ENCODE data around the gene NKX2-4.
"Not testable (repeated sequence)": the region's sequence is repeated elsewhere in the genome, so short reads cannot be mapped to it uniquely, and the experiment has no call there.

Gene NKX2-4

DNA sequence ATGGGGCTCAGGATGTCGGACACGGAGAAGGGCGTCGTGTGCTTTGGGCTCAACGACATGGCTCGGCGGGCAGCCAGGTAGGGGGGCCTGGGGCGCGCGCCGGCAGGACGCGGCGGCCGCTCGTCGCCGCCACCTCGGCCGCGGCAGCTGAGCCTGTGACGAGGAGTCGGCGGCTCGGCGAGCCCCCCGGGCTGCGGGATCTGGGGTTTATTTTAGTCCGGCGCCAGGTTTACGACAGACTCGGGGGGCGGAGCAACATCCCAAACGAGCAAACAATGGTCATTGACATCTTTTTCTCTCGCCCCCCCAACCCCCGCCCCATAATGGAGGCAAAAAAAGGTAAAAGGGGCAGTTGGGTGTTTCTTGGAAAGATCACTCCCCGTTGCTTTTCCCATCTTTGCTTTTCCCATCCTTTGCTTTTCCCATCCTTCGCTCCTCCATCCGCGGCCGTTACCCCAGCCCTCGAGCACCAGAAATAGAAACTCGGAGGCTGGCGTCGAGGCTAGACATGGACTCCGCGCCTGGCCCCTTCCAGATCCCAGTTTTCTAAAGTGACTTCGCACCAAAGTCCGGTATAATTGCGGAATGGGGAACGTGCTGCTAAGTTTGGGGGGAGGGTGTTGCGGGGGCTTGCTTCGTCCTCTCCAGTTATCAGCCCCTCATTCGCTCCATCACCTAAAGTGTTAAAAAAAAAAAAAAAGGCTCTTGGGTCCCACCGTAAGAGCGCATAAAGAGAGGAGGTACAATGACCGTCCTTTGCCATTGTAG, at the start of gene NKX2-4:
Gene NKX2-4 (minus strand): TSS at position 186 of the 768 bp plus-strand sequence. CDS start 127 bp downstream, at position 59.
- DNase-seq = no peak

DNA sequence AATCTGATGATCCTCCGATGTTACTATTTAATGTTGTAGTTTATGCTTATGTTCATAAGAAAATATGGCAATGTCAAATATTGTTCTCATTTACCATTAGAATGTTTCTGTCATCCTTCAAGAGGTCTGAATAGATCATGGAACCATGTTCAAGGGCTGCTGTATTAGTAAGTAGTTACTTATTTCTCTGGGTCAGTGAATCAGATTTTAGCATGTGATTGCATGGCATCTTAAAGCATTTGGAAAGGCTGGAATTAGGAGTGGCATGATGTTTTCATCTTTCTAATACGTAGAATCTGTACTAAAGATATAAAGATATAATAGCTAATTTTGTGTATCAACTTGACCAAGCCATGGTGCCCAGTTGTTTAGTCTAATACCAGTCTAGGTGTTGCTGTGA, 40.5 kb upstream of the NKX2-4 start:
- no peak for DNase-seq

DNA sequence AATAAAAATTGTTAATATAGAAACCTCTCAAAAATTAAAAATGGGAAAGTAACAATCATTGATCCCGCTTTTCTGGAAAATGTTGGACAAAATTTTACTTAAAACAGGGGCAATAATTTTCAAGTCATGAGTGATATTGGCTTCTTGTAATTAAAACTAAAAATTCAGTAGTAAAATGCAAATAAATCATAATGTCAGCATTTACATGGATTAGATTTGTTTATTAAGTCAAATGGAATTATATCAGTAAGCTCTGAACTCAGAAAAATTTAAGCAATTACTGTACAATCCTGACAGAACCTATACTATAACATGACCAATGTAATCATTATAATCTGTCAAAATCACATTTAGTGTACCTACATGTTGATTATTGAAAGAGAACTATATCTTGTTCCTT, 39.9 kb upstream of the NKX2-4 start:
- no peak for DNase-seq

DNA sequence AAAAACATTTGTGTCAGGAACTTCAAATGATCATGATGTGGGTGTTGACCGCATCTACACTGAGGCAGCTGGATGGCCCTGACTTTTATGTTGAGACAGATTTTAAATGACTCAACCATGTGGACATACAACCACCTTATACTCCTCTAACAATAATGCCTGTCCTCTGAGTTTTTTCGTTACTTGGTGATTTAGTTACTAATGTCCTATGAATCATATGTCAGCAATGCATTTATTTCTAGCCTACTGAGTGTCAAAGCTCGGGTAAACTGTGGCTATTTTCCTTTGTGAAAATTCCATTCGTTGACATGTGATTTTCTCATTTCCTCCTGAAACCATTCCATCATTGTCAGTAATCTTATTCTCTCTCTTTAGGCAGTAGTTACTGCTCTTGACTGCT, 38.9 kb upstream of the NKX2-4 start:
- no peak for DNase-seq

DNA sequence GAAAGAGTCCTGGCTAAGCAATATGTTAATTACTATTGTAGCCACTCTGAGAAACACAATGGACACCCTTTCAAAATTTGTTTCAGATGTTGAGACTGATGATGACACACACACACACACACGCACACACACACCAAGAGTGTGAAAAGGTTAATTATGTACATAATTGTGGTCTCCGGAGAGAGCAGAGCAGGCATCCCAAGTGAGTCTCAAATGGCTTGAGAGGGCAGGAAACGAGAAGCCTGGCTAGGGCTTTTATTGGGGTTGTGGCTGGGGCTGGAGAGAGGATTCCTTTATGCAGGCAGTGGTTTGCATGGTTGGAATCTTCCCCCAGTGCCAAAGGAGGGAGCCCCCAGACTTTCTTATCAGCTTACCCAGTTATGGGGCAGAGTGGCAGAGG, 38.2 kb upstream of the NKX2-4 start:
- DNase-seq = no peak

DNA sequence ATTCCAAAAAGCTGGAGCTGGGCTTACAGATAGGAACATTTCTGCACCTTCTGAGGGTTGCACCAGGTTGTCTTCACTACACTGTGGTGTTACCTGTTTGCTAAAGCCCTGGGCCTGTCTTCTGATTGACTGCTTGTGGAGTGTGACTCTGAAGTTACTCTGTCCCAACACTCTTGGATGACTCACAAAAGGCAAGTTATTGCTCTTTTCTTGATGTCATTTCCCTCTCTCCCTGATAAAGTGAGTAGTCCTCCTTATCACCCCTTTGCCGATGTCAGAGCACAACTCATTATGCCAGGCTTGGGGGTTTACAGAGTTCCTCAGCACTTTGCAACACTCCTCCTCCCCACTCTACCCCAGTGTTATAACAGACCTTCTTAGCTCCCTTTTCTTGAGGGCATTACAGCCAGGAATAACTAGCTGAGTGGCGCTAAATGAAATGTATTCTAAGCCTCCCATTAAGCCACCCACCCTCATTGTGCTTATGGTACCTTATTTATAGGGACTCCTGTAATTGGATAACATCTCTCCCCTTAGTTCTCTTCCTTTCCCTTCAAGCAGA, 36.1 kb upstream of the NKX2-4 start:
- no peak for DNase-seq

DNA sequence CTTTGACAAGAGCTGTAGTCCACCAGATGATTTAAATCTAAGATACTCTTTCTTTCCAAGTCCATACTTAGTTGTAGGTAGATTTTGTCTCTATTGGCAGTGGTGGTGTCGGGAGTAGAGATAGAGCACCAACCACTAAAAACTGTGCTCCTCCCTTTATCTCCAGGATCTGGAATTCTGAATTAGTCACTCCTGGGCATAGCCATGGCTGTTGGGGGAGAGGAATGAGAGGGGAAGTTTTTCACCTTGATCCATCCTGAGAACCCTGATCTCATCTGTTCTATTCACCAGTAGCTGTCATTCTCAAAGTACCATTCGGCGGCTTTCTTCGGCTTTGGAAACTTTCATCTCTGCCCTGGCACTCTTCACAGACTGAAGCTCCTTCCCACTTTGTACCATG, 35.6 kb upstream of the NKX2-4 start:
- DNase-seq = no peak

DNA sequence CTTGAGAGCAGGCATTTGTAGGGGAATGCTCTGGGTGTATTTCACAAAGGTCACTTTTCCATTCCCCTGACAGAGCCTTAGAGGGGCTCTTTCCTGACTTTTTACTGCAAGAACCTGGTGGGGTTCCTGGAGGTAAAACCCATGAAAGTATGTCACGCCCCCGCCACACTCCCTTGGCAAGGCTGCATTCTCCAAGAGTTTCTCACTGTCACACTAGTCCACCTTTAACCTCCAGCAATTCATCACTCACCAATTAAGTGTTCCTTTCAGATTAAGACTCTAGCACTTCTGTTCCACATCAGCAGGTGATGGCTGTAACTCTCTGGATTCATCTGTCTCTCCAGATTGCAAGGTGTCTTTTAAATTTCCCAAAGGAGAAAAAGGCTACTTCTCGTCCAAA, 32.7 kb upstream of the NKX2-4 start:
- DNase-seq = no peak

DNA sequence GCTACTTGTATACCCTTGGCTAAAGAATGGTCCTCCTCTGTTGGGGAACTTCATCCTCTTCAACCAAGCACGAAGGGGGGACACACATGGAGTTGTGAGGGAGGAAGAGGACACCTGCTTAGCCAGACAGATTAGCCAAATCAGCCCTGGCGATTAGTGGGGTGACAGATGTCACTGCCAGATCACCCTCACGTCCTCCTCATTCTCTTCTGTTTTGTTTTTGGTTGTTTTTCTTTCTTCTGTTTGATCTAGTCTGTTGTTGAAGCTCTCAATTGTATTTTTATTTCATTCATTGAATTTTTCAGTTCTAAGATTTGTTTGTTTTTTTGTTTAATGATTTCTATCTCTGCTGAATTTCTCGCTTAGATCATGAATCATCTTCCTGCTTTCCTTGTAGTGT, 27.5 kb upstream of the NKX2-4 start:
- DNase-seq = no peak

DNA sequence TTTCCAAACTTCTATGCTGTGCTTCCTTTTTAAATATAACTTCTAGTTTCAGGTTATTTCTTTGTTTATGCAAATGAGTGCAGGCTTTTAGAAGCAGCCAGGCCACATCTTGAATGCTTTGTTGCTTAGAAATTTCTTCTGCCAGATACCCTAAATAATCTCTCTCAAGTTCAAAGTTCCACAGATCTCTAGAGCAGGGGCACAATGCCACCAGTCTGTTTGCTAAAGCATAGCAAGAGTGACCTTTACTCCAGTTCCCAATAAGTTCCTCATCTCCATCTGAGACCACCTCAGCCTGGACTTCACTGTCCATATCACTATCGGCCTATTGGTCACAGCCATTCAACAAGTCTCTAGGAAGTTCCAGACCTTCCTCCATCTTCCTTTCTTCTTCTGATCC, 26.4 kb upstream of the NKX2-4 start:
- not testable (repeated sequence) for DNase-seq

DNA sequence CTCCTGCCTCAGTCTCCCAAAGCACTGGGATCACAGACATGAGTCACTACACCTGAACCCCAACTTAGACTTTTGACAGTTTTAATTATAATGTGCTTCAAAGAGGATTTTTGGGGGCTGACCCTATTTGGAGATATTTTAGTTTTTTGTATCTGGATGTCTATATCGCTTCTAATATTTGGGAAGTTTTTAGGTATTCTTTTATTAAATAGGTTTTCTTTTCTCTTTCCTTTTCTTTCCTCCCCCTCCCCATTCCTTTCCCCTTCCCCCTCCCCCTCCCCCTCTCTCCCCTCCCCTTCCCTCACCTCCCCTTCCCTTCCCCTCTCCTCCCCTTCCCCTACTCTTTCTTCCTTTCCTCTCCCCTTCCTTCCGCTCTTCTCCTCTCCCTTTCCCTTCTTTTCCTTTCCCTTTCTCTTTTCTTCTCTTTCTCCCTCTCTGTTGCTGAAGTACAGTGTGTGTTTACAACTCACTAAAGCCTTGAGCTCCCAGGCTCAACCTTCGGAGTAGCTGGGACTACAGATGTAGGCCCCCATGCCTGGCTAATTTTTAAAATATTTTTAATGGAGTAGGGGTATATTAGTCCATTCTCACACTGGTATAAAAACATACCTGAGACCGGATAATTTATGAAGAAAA, 24.4 kb upstream of the NKX2-4 start:
- DNase-seq = no peak

DNA sequence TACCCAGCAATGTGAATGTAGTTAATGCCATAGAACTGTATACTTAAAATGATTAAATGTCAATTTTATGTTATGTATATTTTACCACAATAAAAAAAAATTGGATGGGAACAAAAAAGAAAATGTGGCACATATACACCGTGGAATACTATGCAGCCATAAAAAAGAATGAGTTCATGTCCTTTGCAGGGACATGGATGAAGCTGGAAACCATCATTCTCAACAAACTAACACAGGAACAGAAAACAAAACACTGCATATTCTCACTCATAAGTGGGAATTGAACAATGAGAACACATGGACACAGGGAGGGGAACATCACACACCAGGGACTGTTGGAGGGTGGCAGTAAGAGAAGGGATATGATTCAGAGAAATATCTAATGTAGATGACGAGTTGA, 21.8 kb upstream of the NKX2-4 start:
- DNase-seq = not testable (repeated sequence)

DNA sequence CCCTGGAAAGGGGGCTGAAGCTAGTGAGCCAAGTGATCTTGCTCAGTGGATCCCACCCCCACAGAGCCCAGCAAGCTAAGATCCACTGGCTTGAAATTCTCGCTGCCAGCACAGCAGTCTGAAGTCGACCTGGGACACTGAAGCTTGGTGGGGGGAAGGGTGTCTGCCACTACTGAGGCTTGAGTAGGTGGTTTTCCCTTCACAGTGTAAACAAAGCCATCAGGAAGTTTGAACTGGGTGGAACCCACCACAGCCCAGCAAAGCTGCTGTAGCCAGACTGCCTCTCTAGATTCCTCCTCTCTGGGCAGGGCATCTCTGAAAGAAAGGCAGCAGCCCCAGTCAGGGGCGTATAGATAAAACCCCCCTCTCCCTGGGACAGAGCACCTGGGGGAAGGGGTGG, 16.7 kb upstream of the NKX2-4 start:
- DNase-seq = not testable (repeated sequence)

DNA sequence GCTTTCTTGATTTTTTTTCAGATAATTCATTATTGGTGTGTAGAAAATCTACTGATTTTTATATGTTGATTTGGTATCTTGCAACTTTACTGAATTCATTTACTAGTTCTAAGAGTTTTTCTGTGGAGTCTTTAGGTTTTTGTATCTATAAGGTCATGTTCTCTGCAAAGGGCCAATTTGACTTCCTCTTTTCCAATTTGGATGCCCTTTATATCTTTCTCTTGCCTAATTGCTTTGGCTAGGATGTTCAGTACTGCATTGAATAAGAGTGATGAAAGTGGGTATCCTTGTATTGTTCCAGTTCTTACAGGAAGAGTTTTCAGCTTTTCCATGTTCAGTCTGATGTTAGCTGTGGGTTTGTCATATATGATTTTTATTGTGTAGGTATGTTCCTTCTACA, 14.4 kb upstream of the NKX2-4 start:
- DNase-seq = no peak

DNA sequence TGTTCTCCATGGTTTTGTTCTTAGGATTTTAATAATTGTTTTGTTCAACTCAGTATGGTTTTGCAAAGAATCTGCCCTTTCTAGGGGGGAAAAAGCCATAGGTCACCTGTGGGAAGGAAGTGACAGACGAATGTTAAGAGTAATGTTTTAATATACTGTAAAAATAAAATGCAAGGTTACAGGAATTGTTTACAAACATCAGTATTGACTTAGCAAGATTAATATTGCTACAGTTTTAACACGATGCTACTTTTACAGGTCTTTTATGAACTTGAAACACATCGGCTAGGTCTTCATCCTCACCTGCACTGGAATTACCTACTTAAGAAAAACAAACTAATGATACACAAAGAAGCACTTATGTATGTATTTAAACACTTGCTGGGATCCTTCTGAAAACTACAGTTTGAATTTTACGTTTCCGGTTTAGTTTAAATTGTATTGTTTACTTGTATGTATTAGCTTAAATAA, 1.7 kb upstream of the NKX2-4 start:
- DNase-seq = no peak

DNA sequence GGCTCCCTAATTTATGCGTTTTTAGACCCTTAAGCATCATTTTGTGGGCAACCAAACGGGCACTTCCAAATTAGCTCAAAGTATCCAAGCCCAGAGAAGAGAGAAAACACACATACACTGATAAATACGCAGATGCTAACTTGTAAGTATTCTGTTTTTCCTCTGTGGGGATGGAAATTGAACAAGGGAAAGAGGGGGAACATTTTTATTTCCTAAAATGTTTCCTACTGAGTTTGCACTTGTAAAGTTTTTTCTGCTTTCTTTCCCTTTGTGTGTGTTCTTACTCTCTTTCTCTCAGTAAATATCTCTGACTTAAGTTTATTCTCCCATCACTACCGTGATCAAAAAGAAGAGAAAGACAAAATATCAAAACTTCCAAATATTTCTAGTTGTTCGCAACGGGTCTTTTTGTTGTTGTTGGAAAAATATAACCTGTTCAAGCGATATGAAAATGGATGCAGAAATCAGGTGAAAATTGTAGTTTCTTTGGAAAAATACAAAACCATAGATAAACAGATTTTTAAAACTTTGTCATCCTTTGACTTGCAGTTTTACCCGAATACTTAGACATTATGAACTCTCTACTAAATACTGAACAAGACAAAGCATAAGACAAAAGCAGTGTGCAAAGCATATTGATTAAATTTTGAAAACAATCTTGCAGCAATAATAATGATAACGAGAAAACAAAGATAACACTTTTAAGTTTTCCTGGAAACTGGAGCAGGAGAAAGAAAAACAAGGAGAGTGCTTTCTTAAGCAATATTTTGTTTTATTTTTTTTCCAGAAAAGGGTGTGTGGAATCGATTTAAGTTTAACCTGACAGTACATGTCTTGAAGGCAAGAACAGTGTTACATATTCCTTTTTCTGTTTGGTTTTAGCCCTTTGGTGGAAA, 1.0 kb upstream of the NKX2-4 start:
- DNase-seq = no peak

DNA sequence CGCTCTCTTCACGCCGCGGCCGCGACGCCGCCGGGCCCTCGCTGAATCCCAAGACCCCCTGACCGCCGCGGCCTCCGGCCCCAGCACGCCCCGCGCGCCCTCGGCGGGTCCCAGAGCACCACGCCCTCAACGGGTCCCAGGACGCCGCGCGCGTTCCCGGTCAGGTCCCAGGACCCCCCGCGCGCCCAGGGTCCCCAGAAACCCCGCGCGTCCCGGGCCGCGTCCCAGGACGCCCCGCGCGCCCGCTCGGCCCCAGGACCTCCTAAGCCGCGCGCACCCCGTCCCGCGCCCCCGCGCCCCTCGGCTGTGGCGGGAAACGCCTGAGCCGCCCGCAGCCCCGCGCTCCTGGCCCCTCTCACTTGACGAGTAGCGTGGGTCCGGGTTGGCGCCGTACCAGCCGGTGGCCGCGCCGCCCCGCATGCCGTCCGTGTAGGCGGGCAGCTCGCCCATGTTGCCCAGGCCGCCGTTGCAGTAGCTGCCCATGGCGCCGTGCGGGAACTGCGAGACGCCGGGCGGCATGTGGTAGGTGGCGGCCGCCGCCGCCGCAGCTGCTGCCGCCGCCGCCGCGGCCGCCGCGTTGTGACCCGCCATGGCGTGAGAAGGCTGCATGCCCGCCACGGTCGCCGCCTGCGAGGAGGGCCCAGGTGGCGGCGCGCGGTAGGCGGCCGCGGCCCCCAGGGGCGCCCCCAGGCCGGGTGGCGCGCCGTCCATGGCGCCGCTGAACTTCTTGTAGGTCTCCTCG, 556 bp downstream of the NKX2-4 start:
- peak in 1 of 2 donors; percentile 17 for DNase-seq

DNA sequence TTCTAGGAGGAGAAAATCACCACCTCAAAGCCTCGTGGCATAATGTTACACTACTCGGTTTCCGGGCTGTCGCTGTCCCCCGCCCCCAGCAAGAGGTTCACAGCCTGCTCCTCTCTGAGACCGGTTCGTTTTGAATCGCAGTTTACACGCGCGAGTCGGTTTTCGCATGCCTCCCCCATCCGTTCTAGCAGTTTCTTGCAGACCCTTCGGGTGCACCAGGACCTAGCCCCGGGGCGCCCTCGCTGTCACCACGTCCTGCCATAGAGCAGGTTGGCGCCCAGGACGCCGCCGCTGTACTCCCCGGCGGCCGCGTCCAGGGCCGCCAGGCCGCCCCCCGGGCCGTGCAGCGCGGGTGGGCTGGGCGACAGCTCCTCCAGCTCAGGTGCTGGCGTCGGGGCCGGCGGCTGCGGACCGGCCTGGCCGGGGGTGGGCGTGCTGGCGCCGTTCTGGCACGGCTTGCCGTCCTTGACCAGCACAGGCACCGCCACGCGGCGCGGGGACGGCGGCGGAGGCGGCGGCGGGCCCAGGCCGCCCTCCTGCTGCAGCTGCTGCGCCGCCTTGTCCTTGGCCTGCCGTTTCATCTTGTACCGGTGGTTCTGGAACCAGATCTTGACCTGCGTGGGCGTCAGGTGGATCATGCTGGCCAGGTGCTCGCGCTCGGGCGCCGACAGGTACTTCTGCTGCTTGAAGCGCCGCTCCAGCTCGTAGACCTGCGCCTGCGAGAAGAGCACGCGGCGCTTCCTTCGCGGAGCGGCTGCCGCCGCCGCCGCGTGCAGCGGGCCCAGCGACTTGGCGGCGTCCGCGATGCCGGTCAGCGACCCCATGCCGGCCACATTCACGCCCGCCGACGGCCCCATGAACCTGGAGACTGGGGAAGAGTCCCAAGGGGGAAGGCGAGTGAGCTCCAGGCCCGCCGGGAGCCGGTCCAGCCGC, 1.4 kb downstream of the NKX2-4 start:
- peak; percentile 37 for DNase-seq

DNA sequence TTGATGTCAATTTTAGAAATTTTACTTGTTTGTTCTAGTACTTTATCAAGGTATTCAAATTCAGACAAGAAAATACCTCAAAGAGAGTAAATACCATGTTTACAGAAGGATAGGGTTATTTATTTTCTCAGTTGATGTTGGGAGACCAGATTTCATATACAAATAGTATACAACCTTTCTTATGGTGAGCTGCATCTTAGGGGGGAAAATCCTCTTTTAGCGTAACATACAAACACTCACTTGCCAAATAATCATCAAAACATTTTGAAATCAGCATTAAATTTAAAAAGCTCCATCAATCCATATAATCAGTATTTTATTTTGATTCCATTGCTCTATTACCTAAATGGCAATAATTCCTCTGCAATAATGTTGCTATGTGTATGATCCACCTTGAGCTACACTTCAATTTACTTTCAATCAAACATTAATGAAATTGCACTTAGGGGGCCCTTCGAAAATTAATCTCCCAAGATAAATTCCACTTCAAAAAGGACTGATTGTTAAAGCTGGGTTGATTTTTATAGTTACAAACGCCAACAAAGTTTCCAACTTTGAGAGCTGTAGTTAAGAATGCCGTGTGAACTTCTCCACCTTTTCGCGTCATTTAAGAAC, 2.2 kb downstream of the NKX2-4 start:
- DNase-seq = no peak

DNA sequence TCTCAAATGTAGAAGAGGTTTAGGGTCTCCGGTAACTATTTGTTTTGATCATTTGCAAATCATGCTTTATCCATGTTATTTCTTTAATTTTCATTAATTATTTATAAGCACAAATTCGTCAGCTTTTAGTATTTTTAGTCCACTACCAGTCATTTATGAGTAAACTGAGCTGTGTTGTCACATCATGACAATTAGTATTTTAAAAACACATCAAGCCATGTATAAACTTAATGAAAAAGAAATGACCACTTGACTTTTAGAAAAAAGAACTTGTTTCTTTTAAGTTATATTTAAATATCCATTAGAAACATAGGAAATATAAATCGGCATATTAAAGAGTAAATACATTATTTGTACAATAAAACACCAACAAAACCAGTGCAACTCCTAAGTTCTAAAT, 2.8 kb downstream of the NKX2-4 start:
- no peak for DNase-seq

All from stimulated activated CD4-positive, alpha-beta T cell treated with anti-CD3 and anti-CD28 coated beads, Interleukin-2, amount 100 ng/mL, for 24 hours (primary cell).